Adrenal gland (tissue), 12 donors: Measurements from ENCODE around the gene ADAT3. TPM values are rescaled to one million over a fixed set of nuclear protein-coding genes. Genes with fewer than 3 reads are reported as not detected.
"Not testable (repeated sequence)": the region's sequence is repeated elsewhere in the genome, so short reads cannot be mapped to it uniquely, and the experiment has no call there.

Experiments
- DNase-seq, 7 donors: peaks; one replicate each; pipeline ENCODE4 v3.0.0-alpha.2; 2019 to 2020
- H3K27ac ChIP-seq, 5 donors: fragments of 200-600 bp; sonication (generic) in 4 of 5; 1 replicate in 3 of 5; 2 replicates in 2 of 5; pipeline versions ENCODE4 v1.5.1 to v1.8.0; 2016 to 2020; ENCODE audit warnings: mild to moderate bottlenecking in 1 of 5
- H3K27me3 ChIP-seq: fragments of 200-600 bp; 2 replicates; pipeline ENCODE4 v1.8.0; 2021
- H3K36me3 ChIP-seq, 2 donors: fragments of 200-600 bp; replicated peaks in 1 of 2; 1 replicate in 1 of 2; 2 replicates in 1 of 2; pipeline versions ENCODE4 v1.5.1 to v1.8.0; 2018 to 2022
- H3K4me1 ChIP-seq, 2 donors: fragments of 200-600 bp; replicated peaks in 1 of 2; 1 replicate in 1 of 2; 2 replicates in 1 of 2; pipeline versions ENCODE4 v1.5.1 to v1.8.0; 2018 to 2021
- H3K4me3 ChIP-seq, 4 donors: fragments of 200-600 bp; sonication (generic) in 3 of 4; one replicate each; pipeline ENCODE4 v1.5.1; 2016 to 2018
- H3K9me3 ChIP-seq, 3 donors: fragments of 200-600 bp; sonication (generic) in 1 of 3; replicated peaks in 1 of 3; 1 replicate in 2 of 3; 2 replicates in 1 of 3; pipeline versions ENCODE4 v1.5.1 to v1.8.0; 2016 to 2021
- POLR2A ChIP-seq, 2 donors: fragments of 450-650 bp; IDR thresholded peaks; one replicate each; pipeline ENCODE4 v1.6.1; 2017; ENCODE audit warnings: antibody characterized with exemption in 2 of 2, mild to moderate bottlenecking in 2 of 2, moderate library complexity in 1 of 2
- WGBS, 4 donors: extraction: QIAGEN DNeasy Blood & Tissue Kit in 2 of 4; methylation state at CpG; one replicate each; pipeline versions ENCODE4 v1.1.5 to v1.1.7; 2013 to 2017; 5-methylcytosine and 5-hydroxymethylcytosine counted together
- intact Hi-C, 2 donors: fragments of 100-400 bp; cut with DNase I; formaldehyde crosslinking; loops; one replicate each; pipeline versions ENCODE4 v1.14.1 to v1.15.0; 2022 to 2023
- polyA plus RNA-seq, 3 donors: library from polyadenylated mRNA; stranded (reverse); fragments of 200-250 nt in 2 of 3; fragments of 350-450 nt in 1 of 3; fragmentation: Illumina TruSeq in 1 of 3; extraction: RNeasy Lipid Tissue Mini Kit (QIAGEN cat#74804) in 1 of 3; gene quantifications; one replicate each; pipeline ENCODE4 v1.2.3, GENCODE V29; 2013 to 2014
- total RNA-seq, 9 donors: library from RNA; depleted of rRNA in 4 of 9; stranded (reverse); fragments of >200 nt in 4 of 9; fragments of 120-200 nt in 1 of 9; fragmentation: NEBNext Ultra II Directional in 1 of 9; extraction: Animal tissue kit (Norgen Biotek cat#: 25700) in 1 of 9; gene quantifications; one replicate each; pipeline versions ENCODE4 v1.1.0 to v1.2.4, GENCODE V29; 2013 to 2023
- TF ChIP-seq, protein P1 (sequence below), 6 experiments: fragments of 450-650 bp in 4 of 6; fragments of 200-600 bp in 2 of 6; sonication (generic) in 1 of 6; IDR thresholded peaks; 1 replicate in 5 of 6; 2 replicates in 1 of 6; pipeline versions ENCODE4 v1.5.1 to v1.8.0; 2016 to 2021; ENCODE audit warnings: antibody characterized with exemption in 6 of 6, mild to moderate bottlenecking in 2 of 6, moderate library complexity in 1 of 6
- donor health status: healthy with polysubstance abuse.
- donor health status: Bipolar disorder and iron deficiency.
- donor health status: DM: yes; HTN: yes; CAD: no.
- donor health status: DM: no; HTN: no; CAD: no.
- donor health status: DM: no; HTN: no; CAD: no.
- donor health status: DM: yes; HTN: yes; CAD: no.

Gene ADAT3
- total and polyA plus RNA-seq, 12 donors = 1.7 to 29.6 (median 8.3) TPM; not detected in 1

DNA sequence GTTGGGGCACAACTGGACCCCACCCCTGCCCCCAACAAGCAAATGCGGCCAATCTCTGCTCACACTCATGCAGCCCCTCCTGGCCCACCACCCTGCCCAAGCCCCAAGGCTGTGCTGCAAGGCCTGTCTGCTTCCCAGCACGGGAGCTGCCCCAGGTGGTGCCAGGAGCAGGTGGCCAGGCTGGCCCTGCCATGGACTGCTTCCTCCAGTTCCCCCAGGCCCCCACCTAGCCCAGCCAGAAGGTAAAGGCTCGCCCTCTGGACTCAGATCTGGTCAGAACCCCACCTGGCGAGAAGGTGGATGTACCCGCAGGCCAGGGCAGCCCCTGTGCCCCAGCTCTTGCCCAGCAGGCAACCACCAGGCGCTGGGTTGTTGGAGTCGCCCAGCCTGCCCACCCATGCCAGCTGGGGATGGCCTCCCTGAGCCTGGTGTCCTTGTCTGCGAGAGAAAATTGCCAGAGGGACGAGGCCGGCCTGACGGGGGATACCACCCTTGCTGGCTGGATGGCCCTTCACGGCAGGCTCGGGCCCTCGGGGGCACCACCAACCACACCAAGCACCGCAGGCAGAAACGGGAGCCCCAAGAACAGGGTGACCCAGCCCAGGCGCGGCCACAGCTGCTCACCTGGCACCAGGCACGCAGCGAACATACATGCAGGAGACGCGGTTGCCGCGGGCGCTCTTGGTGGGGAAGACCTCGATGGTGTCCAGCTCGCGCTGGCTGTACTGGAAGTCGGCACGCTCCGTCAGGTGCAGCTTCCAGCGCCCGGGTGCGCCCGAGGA, 24.4 kb upstream of the ADAT3 start:
- Histone ChIP-seq H3K4me3 (no peak overlapping the region), H3K4me1 (peaks cover 23 to 33% of the 10 kb centered on the region in 2 donors), H3K27ac (peak overlapping the region in 1 of 5 donors; percentile 45), H3K9me3 (no peaks in the 10 kb centered on the region), H3K27me3 (no peaks in the 10 kb centered on the region), H3K36me3 (peaks cover 0 to 9% of the 10 kb centered on the region in 2 donors)
- intact Hi-C loops = no loop called here
- DNase-seq = peak in 1 of 7 donors; percentile 16
- WGBS, 4 donors = 79 to 84% (median 81%) methylated on average over 3 to 34 of the region's 35 CpGs
- no peak for TF ChIP-seq POLR2A (IDR thresholded peaks at IDR 0.05)
- TF ChIP-seq, protein P1, sequence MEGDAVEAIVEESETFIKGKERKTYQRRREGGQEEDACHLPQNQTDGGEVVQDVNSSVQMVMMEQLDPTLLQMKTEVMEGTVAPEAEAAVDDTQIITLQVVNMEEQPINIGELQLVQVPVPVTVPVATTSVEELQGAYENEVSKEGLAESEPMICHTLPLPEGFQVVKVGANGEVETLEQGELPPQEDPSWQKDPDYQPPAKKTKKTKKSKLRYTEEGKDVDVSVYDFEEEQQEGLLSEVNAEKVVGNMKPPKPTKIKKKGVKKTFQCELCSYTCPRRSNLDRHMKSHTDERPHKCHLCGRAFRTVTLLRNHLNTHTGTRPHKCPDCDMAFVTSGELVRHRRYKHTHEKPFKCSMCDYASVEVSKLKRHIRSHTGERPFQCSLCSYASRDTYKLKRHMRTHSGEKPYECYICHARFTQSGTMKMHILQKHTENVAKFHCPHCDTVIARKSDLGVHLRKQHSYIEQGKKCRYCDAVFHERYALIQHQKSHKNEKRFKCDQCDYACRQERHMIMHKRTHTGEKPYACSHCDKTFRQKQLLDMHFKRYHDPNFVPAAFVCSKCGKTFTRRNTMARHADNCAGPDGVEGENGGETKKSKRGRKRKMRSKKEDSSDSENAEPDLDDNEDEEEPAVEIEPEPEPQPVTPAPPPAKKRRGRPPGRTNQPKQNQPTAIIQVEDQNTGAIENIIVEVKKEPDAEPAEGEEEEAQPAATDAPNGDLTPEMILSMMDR (IDR thresholded peaks at IDR 0.05) = no peak

DNA sequence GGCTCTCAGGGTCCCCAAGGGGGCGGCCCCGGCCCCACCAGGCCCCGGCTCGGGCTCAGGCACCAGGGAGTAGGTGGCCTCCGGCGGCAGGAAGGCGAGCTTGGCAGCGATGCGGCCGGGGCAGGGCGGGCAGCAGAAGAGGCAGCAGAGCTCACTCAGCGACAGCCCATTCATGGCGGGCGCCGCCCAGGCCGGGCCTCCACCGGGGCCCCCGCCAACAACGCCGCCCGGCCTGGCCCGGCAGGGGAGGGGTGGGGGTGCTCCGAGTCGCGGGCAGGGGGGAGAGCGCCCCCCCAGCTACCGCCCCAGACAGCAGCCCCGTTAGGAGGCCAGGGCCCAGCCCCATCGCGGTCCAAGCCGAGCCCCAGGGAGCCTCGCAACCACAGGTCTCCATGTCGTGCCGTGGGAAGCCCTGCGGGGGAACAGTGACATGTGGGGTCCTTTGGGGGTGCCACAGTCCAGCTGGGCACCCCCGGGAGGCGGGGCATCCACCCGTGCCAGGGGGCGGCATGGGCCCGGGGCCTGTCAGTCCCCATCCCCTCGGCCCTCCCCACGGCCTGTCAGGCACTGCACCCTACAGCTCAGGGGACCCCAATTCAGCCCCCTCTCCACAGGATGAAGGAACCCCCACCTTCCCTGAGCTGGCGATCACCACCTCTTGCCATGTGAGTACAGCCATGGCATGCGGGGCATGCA, 23.7 kb upstream of the ADAT3 start:
- H3K4me1 ChIP-seq = peaks cover 19 to 28% of the 10 kb centered on the region in 2 donors
- peak overlapping the region in 2 of 5 donors; percentile 63 to 96 for H3K27ac ChIP-seq
- H3K4me3 ChIP-seq, DNase-seq, H3K9me3 ChIP-seq, H3K27me3 ChIP-seq, H3K36me3 ChIP-seq, intact Hi-C loops: not testable (repeated sequence)
- WGBS, 4 donors = 65 to 76% (median 74%) methylated on average over 8 to 44 of the region's 44 CpGs

DNA sequence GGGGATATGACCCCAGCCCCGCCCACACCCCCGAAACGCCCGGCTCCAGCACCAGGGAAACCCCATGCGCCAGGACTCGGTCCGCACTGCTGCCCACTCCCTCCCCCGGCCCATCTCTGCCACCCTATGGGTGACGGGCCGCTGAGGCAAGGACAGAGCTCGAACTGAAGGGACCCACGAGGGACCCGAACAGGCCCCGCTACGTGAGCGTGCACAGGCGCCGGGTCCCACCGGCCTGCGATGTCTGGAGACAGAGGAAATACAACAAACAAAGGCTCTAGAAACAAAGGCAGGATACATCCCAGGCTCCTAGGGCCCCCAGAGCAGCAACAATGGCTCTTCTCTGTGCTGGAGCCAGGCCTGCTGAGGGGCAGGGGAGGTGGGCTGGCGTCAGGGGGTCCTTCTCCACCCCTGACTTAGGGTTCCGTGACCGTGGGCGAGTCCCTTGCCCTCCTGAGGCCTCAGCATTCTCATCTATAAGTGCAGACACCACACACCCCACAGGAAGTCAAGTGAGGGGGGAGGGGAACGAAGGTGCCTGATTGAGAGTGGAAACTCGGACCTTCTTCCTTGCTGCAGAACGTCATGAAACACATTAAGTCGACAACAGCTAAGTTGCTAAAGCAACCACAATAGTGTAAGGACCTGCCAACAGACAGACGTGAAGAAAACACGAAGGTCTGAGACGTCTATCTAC, 23.0 kb upstream of the ADAT3 start:
- H3K9me3 ChIP-seq = no peaks in the 10 kb centered on the region
- TF ChIP-seq, protein P1 (IDR thresholded peaks at IDR 0.05) = no peak
- TF ChIP-seq POLR2A (IDR thresholded peaks at IDR 0.05) = no peak
- peaks cover 0 to 9% of the 10 kb centered on the region in 2 donors for H3K36me3 ChIP-seq
- H3K27me3 ChIP-seq = no peaks in the 10 kb centered on the region
- peak overlapping the region in 2 of 5 donors; percentile 63 to 96 for H3K27ac ChIP-seq
- H3K4me1 ChIP-seq = peaks cover 18 to 26% of the 10 kb centered on the region in 2 donors
- intact Hi-C loops = no loop called here
- WGBS, 4 donors = 66 to 77% (median 74%) methylated on average over 17 to 31 of the region's 31 CpGs
- no peak for DNase-seq
- no peak overlapping the region for H3K4me3 ChIP-seq

DNA sequence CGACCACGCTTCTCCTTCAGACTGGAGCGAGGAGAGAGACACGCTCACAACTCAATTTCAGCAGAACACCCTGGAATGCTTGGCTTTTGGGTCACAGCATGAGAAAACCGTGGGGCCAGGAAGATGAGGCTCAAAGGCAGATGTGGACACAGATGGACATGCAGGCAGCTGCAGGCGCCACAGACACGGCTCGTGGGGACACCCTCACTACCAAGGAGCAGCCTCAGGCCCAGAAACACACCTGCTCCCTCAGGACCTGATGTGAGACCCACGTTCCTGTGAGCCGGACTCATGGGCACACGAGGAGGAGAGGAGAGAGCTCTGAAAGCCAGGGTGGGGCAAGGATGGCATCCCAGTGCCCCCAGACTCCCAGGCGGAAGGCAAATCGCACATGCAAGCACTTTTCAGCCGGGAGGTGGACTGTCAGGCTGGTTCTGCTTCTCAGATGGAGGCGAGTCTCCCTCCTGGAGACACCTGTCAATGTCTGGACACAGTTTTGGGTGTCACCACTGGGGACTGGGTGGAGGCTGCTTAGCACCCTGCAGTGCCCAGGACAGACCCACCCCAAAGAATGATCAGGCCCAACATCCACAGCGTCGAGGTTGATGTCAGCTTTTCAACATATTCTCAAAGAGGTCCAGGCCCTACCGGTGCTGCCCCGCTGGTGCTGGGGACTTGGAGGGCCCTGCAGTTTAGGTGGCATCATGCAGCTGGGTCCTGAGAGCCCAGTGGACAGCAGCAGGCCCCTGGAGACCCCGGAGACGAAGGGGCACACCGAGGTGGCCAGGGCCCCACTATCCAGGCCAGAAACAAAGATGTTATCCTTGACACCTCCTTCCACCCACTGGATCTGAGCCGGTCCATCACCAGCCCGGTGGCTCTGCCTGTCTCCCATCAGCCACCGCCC, 22.2 kb upstream of the ADAT3 start:
- intact Hi-C loops = no loop called here
- Histone ChIP-seq H3K27me3 (no peaks in the 10 kb centered on the region), H3K4me1 (peaks cover 18 to 26% of the 10 kb centered on the region in 2 donors), H3K36me3 (peaks cover 0 to 9% of the 10 kb centered on the region in 2 donors), H3K27ac (peak overlapping the region in 2 of 5 donors; percentile 63 to 96), H3K9me3 (no peaks in the 10 kb centered on the region), H3K4me3 (peak overlapping the region in 1 of 4 donors; percentile 63)
- TF ChIP-seq, protein P1 (IDR thresholded peaks at IDR 0.05) = no peak
- TF ChIP-seq POLR2A (IDR thresholded peaks at IDR 0.05) = no peak
- no peak for DNase-seq
- 62 to 74% (median 70%) methylated on average over 17 to 25 of the region's 25 CpGs for WGBS, 4 donors
